Mucosa of stomach (tissue), 1 donor: ENCODE data around the gene KCNH3.
"Not testable (repeated sequence)": the region's sequence is repeated elsewhere in the genome, so short reads cannot be mapped to it uniquely, and the experiment has no call there.

Experiments used
- H3K27me3 ChIP-seq: one replicate; pipeline ENCODE4 v1.7.0; 2013; ENCODE audit warnings: mild to moderate bottlenecking, low read length; ENCODE audit not compliant: control insufficient read depth, insufficient read depth
- H3K36me3 ChIP-seq: one replicate; pipeline ENCODE4 v1.7.0; 2013; ENCODE audit warnings: low read length; ENCODE audit not compliant: control insufficient read depth, insufficient read depth
- H3K4me1 ChIP-seq: one replicate; pipeline ENCODE4 v1.7.0; 2013; ENCODE audit warnings: mild to moderate bottlenecking, low read length; ENCODE audit not compliant: control insufficient read depth, insufficient read depth
- H3K4me3 ChIP-seq: one replicate; pipeline ENCODE4 v1.7.0; 2013; ENCODE audit warnings: low read length
- H3K9ac ChIP-seq: one replicate; pipeline ENCODE4 v1.7.0; 2013; ENCODE audit warnings: mild to moderate bottlenecking, low read length, moderate library complexity
- H3K9me3 ChIP-seq: one replicate; pipeline ENCODE4 v1.7.0; 2013; ENCODE audit warnings: mild to moderate bottlenecking, low read length, moderate library complexity; ENCODE audit not compliant: control insufficient read depth
- donor health status: Pancreatic carcinoma.

The KCNH3 gene

DNA sequence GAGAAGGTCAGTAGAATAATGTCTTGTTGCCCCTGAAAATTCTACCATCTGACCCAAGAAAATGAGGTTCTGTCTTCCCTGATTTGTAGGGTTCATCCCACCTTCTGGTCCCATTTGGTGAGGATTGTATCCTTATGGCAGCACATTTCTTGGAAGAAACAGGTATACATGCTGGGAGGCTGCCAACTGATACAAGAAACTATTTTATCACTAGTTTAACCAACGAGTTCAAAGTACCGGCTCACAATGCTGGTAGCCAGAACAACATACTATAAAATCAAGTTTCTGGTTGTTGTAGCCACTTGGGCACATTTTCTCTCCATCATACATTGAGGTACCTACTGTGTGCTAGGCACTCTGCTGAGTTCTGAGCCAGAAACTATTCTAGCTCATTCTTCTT lies 7.1 kb upstream of the KCNH3 start:
- Histone ChIP-seq H3K9me3 (no peaks in the 10 kb centered on the region), H3K4me1 (no peaks in the 10 kb centered on the region), H3K27me3 (peaks cover 4% of the 10 kb centered on the region), H3K36me3 (no peaks in the 10 kb centered on the region), H3K4me3 (no peak overlapping the region), H3K9ac (no peak overlapping the region)

DNA sequence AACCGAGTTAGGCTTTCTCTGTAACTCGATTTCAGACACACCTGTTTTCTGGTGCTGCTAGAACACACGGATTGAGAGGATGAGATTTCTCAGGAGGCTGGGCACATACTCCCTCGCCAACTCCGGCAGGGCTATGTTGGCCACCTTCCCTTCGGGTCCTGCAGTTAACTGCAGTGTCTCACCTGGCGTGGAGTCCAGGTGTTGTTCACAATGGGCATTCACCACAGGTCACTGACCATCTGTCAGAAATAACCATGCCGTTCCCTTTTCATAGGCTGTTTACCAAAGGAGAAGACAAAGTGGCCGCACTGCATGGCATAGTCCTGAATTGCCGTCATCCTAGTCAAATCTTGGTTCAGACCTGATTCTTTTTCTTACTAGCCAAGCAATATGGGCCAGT lies 5.5 kb upstream of the KCNH3 start:
- Histone ChIP-seq H3K27me3 (peaks cover 20% of the 10 kb centered on the region), H3K36me3 (no peaks in the 10 kb centered on the region), H3K4me3 (no peak overlapping the region), H3K4me1 (peaks cover 10% of the 10 kb centered on the region), H3K9me3 (no peaks in the 10 kb centered on the region), H3K9ac (no peak overlapping the region)

DNA sequence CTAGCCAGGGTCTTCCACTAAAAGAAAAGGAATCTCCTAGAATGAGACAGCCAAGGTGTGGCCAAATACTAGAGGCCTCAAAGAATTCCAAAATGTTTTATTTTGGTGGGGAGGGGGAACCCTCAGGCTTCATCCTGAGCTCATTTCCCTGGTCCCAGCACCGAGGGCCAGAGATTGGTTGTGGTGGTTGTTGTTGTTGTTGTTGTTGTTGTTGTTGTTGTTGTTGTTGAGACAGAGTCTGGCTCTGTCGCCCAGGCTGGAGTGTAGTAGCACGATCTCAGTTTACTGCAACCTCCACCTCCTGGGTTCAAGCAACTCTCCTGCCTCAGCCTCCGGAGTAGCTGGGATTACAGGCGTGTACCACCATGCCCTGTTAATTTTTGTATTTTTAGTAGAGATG lies 4.7 kb upstream of the KCNH3 start:
- H3K27me3 ChIP-seq, result peaks cover 22% of the 10 kb centered on the region
- H3K4me1 ChIP-seq, result peaks cover 11% of the 10 kb centered on the region
- not testable (repeated sequence) for H3K36me3 ChIP-seq, H3K9me3 ChIP-seq, H3K4me3 ChIP-seq, H3K9ac ChIP-seq

DNA sequence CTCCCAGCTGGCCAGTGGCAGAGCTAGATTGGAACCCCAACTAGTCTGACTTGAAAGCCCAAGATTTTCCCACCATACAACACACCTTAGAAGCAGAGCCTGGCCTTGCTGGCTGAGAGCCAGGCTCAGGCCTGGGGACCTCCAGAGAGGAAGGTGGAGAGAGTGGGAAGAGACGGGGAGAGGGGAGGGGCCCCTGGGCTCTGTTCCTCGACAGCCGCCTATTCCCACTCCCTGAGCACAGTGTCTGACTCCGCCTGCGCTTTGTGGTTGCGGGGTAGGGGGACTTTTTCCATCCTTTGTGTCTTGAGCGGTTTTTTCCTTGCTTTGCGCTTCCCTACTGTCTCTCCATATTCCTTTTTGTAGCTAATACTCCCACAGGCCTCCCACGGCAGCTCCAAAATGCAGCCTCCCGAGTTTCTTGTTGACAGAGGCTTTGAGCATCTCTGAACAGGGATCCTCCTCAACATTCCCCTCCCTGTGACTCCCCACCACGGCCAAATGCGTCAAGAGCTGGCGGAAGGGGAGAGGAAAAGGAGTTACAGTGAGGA lies 4.0 kb upstream of the KCNH3 start:
- peaks cover 29% of the 10 kb centered on the region for H3K27me3 ChIP-seq
- H3K36me3 ChIP-seq, result no peaks in the 10 kb centered on the region
- no peak overlapping the region for H3K4me3 ChIP-seq
- peaks cover 11% of the 10 kb centered on the region for H3K4me1 ChIP-seq
- no peak overlapping the region for H3K9ac ChIP-seq
- H3K9me3 ChIP-seq, result no peaks in the 10 kb centered on the region

DNA sequence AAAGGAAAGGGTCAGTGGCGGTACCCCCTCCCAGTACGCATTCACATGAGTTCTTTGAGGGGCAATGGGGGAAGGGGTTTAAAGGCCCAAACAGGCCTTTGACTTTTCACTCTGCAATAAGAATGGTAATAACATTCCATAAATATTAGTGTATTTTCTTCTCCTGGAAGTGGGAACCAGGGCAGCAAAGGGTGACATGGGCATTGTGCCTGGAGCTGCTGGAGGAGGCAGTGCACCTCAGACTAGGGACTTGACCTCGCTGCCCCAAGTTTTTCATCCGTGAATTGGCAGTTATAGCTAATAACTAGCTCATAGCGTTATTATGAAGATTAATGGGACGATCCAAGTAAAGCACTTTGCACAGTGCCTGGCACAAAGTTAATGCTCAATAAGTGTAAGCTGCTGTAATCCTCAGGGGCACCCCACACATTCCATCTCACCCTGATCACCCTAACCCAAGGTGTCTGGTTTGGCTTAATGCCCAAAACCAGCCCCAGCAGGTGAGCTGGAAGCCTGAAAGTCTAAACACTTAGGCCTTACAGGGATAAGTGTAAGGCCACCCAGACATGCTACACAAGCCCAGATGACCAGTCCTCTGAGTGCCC lies 2.8 kb upstream of the KCNH3 start:
- peaks cover 41% of the 10 kb centered on the region for H3K27me3 ChIP-seq
- H3K9ac ChIP-seq, result no peak overlapping the region
- no peak overlapping the region for H3K4me3 ChIP-seq
- no peaks in the 10 kb centered on the region for H3K9me3 ChIP-seq
- peaks cover 11% of the 10 kb centered on the region for H3K4me1 ChIP-seq
- H3K36me3 ChIP-seq, result no peaks in the 10 kb centered on the region

DNA sequence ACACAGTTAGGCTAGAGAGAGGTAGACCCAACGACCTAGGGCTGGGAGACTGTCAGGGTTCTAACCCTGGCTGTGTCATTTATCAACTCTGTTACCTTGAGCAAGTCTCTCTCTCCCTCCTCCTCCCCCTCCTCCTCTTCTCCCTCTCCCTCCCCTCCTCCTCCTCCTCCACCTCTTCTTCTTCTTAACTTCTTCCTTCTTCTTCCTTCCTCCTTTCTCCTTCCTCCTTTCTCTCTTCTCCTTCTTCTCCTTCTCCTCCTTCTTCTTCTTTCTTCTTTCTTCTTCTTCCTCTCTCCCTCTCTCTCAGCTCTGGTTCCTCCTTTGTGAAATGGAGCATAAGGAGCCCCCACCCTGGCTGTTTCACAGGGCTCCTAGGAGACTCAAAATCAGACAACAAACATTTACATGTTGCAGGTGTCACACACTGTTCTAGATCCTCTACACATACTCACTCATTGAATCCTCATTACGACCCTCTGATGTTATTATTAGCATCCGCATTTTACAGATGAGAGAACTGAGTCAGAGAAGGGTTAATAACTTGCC lies 2.2 kb upstream of the KCNH3 start:
- H3K36me3 ChIP-seq, result no peaks in the 10 kb centered on the region
- peaks cover 41% of the 10 kb centered on the region for H3K27me3 ChIP-seq
- no peak overlapping the region for H3K4me3 ChIP-seq
- peaks cover 11% of the 10 kb centered on the region for H3K4me1 ChIP-seq
- H3K9ac ChIP-seq, result no peak overlapping the region
- no peaks in the 10 kb centered on the region for H3K9me3 ChIP-seq

DNA sequence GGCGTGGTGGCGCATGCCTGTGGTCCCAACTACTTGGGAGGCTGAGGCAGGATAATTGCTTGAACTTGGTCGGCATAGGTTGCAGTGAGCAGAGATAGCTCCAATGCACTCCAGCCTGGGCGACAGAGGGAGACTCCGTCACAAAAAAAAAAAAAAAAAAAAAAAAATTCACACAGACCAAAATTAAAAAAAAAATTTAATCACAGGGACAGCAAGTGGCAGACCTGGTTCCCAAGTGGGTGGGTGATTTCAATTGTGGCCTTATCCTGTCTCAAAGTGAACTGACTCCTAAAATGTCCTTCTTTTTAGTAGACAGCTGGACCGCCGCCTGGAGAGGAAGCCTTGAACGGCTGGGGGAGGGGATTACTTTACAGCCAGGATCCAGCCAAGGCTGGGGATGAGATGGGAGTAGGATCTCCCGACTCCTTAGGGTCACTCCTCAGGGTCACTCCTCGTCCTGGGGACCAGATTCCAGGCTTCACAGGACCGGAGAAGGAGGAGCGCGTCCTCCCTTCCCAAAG lies 1.5 kb upstream of the KCNH3 start:
- H3K4me3 ChIP-seq, result peak overlapping the region; percentile 46
- no peaks in the 10 kb centered on the region for H3K36me3 ChIP-seq
- peaks cover 11% of the 10 kb centered on the region for H3K4me1 ChIP-seq
- no peaks in the 10 kb centered on the region for H3K9me3 ChIP-seq
- H3K27me3 ChIP-seq, result peaks cover 41% of the 10 kb centered on the region
- no peak overlapping the region for H3K9ac ChIP-seq

DNA sequence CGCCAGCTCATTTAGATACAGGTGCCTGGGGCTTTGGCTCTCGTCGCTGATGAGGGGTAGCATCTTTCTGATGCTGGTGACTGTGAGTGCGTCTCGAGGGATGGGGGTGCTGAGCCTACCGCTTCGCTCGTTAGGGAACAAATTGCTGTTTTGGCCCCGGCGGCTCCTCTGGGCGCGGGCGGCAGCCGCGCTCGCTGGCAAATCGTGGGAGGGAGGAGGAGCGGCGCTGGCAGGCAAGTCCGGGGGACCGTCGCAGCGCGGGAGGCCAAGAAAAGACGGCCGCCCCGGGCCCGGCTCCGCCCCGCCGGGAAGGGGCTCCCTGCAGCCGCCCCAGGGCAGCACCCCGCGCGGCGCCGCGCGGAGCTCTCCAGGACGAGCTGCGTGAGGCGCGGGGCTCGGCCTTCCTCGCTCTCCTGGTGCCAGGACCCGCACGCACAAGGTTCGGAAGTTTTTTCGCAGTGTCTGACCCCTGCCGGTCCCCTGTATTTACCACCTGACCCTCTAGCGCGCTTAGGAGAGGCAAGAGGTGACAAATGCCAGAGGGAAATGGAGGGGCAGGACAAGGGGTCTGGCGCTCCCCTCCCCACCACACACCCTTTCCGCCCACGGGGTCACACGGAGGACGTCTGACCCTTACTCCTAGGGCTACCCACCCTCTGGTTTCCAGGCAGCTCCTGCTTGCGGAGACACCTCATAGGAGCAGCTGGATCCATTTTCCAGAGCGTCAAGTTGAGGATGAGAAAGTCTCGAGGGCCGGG lies 899 bp upstream of the KCNH3 start:
- Histone ChIP-seq H3K36me3 (no peaks in the 10 kb centered on the region), H3K4me3 (peak overlapping the region; percentile 46), H3K9ac (peak overlapping the region; percentile 39), H3K9me3 (no peaks in the 10 kb centered on the region), H3K4me1 (peaks cover 11% of the 10 kb centered on the region), H3K27me3 (peaks cover 43% of the 10 kb centered on the region)

DNA sequence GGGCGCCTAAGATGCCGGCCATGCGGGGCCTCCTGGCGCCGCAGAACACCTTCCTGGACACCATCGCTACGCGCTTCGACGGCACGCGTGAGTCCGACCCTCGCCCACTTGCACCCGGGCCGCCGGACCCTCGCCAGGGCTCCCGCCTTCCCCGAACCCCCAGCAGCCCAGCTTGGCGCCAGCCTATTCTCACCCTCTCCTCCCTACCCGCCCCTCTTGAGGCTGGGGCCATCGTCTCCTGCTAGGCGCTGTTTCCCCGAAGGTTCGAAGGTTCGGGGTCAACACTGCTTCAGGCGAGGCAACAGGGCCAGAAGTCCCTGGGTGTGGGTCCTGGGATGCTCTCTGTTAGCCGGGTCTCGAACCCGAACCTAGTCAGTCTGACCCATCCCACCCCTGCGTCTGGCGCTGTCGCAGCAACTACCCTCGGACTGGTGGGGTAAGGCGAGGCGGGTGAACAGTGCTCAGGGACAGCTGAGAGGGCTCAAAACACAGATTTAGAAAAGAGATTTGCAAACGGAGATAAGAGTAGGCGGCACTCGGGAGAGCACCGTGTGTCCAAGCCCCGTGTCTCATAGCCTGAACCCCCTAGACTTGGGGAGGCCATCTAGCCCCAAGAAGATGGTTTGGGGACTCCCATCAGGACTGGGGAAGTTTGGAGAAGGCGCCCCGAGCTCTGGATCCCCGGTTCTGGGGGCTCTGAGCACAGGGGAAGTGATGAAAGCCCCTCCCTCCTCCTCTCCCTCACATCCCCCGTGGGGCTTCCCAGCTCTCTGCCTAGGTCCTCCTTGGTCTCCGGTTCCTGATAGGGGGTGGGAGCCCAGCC lies 787 bp downstream of the KCNH3 start:
- Histone ChIP-seq H3K9ac (no peak overlapping the region), H3K4me1 (peaks cover 11% of the 10 kb centered on the region), H3K9me3 (no peaks in the 10 kb centered on the region), H3K36me3 (no peaks in the 10 kb centered on the region), H3K4me3 (no peak overlapping the region), H3K27me3 (peaks cover 49% of the 10 kb centered on the region)

DNA sequence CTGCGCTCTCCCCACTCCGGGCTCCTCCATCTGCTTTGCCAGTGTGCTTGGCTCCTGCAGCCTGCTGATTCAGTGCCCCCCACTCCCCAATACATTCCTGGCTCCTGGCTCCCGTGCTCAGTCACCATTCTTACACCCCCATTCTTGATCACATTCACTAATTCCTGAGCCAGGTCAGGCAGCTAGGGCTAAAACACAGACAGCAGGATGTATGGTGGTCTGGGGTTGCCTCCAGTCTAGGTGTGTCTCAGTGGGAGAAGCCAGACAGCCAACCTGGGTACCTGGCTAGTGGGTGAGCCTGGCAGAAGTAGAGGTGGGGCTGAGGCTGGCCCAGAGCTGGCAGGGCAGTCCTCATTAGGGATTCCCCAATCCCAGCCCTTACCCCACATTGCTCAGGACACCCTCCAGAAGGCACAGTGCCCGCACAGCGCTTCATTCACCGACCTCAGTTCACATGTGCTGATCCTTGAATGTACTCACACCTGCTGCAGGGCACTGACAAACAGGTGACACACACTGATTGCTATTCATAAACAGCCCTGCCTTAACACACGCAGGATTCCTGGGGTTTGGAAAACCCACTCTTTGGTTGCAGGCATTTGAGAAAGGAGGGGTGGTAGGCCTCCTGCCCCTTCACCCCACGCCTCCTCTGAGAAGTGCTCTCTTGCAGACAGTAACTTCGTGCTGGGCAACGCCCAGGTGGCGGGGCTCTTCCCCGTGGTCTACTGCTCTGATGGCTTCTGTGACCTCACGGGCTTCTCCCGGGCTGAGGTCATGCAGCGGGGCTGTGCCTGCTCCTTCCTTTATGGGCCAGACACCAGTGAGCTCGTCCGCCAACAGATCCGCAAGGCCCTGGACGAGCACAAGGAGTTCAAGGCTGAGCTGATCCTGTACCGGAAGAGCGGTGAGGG lies 1.7 kb downstream of the KCNH3 start:
- H3K9me3 ChIP-seq, result no peaks in the 10 kb centered on the region
- no peaks in the 10 kb centered on the region for H3K36me3 ChIP-seq
- H3K4me1 ChIP-seq, result peaks cover 11% of the 10 kb centered on the region
- H3K9ac ChIP-seq, result no peak overlapping the region
- H3K4me3 ChIP-seq, result no peak overlapping the region
- H3K27me3 ChIP-seq, result peaks cover 55% of the 10 kb centered on the region
